GM10266 (cell line): ENCODE data around the gene WFDC1.

Experiments
- DNase-seq: peaks from one replicate; pipeline ENCODE4 v3.0.0; 2012; ENCODE audit errors: extremely low spot score
- CTCF ChIP-seq: IDR thresholded peaks from 2 replicates; pipeline ENCODE4 v1.5.1; 2012; ENCODE audit warnings: mild to moderate bottlenecking, low read depth; ENCODE audit not compliant: control insufficient read depth, insufficient read depth; ENCODE audit errors: missing control alignments

Gene WFDC1

DNA sequence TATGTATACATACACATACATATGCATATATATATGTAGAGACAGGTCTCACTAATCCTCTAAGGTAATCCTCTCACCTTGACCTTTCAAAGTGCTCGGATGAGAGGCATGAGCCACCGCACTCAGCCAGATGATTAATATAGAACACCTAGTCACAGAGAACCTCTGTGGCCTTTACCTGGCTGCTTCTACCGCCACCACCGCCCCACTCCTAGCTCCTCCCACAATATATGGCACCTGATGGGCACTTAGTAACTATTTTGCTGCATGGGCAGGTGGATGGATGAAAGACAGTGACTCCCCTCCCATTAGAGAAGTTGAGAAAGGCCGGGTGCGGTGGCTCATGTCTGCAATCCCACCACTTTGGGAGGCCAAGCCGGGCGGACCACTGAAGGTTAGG lies 57.0 kb downstream of the WFDC1 start:
- no peak for DNase-seq
- no peak for TF ChIP-seq CTCF

- no peak for TF ChIP-seq CTCF
- no peak for DNase-seq
Measured at GRCh38 chr16:84354306-84354705, 59.6 kb downstream of the WFDC1 start.

GRCh38 chr16:84355149-84355548 lies 60.5 kb downstream of the WFDC1 start:
- DNase-seq = no peak
- no peak for TF ChIP-seq CTCF

- no peak for TF ChIP-seq CTCF
- no peak for DNase-seq
Measured at GRCh38 chr16:84356176-84356575, 61.5 kb downstream of the WFDC1 start.

GRCh38 chr16:84356591-84357116 lies 62.0 kb downstream of the WFDC1 start:
- DNase-seq = no peak
- TF ChIP-seq CTCF = no peak

DNA sequence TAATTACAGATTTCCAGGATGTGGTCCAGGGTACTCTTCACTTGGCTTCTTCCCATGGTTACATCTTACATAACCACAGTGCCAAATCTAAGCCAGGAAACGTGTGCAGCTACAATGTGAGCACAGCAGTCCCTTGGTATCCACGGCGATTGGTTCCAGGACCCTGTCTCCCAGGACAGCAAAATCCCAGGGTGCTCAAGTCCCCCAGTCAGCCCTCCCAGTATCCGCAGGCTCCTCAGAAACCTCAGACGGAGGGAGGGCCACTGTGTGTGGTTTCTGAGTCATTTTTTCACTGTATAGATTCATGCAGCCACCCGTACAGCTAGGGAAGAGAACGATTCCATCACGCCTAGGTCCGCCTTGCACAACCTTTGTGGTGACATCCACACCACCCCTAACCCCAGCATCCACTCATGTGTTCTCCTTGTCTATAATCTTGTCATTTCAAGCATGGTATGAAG lies 62.5 kb downstream of the WFDC1 start:
- DNase-seq = no peak

More for the DNA sequence above, 62.5 kb downstream of the WFDC1 start:
- TF ChIP-seq CTCF = no peak
